ENCODE data around the gene MAP3K5.
"Not testable (repeated sequence)": the region's sequence is repeated elsewhere in the genome, so short reads cannot be mapped to it uniquely, and the experiment has no call there.

The MAP3K5 gene

DNA sequence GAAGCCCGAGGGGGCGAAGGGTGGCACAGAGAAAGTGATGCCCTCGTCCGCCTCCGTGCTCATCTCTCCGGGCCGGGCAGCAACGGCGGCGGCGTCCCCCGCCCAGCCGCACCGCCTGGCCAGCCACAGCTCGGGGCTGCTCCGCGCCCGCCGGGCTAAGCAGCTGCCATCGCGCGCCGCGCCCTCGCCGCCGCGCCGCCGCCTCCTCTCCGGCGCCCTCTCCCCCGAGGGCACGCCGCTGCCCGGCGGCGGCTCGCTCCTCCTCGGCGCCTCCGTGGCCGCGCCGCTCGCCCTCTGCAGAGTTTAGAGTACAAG is 225 bp downstream of the MAP3K5 start:
- FAIRE-seq (no peak), DNase-seq (ENCODE audit: insufficient read length, low spot score) (no peak)
- TF ChIP-seq, protein P1, sequence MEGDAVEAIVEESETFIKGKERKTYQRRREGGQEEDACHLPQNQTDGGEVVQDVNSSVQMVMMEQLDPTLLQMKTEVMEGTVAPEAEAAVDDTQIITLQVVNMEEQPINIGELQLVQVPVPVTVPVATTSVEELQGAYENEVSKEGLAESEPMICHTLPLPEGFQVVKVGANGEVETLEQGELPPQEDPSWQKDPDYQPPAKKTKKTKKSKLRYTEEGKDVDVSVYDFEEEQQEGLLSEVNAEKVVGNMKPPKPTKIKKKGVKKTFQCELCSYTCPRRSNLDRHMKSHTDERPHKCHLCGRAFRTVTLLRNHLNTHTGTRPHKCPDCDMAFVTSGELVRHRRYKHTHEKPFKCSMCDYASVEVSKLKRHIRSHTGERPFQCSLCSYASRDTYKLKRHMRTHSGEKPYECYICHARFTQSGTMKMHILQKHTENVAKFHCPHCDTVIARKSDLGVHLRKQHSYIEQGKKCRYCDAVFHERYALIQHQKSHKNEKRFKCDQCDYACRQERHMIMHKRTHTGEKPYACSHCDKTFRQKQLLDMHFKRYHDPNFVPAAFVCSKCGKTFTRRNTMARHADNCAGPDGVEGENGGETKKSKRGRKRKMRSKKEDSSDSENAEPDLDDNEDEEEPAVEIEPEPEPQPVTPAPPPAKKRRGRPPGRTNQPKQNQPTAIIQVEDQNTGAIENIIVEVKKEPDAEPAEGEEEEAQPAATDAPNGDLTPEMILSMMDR (IDR thresholded peaks at IDR 0.05; ENCODE audit: insufficient read depth, missing control alignments) = no peak

DNA sequence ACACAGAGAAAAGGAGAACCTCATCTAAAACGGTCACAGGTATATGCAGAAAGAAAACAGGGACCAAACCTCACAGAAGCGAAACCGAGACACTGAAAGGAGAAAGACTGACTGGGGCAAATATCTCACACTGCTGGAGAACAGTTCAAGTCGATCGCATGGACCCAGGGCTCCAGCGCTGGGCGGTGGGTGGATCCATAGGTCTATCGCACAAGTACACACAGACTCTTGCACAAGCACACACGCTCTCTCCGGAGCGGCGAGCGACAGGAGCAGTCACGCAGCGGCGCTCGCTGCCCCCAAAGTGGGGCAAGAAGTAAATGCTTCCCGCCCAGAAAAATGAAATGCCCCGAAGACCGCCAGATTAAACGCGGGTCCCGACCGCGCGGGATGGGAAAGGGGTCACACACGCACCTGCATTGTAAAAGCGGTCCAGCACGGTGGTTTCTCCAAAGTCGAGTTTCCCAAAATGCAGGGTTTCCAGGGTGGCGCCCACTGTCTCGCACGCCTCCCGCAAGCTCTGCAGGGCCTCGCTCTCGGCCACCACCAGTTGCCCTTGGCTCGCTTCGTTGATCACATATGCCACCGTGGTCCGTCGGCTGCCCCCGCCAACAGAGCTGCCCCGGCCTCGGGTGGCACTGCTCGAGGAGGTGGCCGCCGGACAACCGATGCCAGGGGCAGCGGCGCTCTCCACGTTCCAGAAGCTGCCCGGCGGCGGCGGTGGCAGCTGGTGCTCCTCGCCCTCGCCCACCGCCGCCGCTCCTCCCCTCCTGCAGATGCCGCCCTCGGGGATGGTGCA is 782 bp downstream of the MAP3K5 start:
- TF ChIP-seq, protein P1 (IDR thresholded peaks at IDR 0.05; ENCODE audit: insufficient read depth, missing control alignments) = no peak
- DNase-seq (ENCODE audit: insufficient read length, low spot score) (no peak), FAIRE-seq (no peak)

DNA sequence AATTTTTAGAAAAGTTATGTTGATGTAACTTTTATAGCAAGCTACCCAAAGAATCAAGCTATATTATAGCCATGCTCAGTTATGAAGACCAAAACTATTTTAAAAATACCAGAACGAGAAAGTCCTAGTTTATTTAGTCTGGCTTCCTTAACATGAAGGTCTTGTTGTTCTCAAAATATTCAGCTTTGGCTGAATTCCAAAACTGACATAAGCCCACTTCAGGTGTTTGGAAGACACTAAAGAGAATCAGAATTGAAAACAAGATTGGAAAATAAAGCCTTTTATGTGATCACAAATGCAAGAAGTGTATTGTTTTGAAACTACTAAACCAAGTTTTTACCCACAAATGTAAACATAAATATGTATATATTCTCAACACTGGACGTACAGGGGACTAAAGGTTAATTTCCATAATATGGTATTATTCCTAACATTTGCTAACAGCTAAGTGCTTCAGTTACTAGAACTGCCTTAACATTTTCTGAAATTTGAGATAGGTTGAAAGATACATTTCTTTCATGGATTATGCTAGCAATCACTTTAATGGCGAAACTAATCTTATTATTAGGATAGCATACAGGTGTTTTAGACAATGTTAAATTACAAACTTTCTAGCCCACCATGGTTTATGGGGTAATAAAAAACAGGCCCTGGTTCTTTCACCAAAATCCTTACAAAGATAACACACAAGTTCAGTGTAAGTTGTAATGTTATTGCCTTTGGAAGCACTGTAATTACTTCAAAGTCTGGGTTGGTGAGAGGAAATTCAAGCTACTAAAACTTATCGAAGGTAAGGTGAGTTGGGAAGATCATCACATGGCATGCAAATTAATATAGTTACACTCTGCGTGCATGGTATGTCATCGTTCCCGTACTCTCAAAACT is 1.6 kb downstream of the MAP3K5 start:
- TF ChIP-seq, protein P1 (IDR thresholded peaks at IDR 0.05; ENCODE audit: insufficient read depth, missing control alignments) = no peak
- DNase-seq (ENCODE audit: insufficient read length, low spot score) (no peak), FAIRE-seq (no peak)

DNA sequence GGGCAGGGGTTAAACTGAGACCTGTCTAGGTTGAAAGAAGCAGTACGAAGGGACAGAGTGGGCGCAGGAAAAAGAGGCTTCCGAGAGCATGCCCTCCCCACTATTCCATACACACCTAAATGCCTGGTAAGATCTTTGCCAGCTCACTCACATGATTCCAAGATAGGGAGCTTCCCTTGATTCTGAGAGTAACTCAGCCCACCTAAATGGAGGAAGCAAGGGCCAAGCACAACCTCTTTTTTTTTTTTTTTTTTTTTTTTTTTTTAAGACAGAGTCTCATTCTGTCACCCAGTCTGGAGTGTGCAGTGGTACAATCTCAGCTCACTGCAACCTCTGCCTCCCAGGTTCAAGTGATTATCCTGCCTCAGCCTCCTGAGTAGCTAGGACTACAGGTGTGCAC is 2.8 kb downstream of the MAP3K5 start:
- FAIRE-seq; DNase-seq (ENCODE audit: insufficient read length, low spot score): not testable (repeated sequence)

DNA sequence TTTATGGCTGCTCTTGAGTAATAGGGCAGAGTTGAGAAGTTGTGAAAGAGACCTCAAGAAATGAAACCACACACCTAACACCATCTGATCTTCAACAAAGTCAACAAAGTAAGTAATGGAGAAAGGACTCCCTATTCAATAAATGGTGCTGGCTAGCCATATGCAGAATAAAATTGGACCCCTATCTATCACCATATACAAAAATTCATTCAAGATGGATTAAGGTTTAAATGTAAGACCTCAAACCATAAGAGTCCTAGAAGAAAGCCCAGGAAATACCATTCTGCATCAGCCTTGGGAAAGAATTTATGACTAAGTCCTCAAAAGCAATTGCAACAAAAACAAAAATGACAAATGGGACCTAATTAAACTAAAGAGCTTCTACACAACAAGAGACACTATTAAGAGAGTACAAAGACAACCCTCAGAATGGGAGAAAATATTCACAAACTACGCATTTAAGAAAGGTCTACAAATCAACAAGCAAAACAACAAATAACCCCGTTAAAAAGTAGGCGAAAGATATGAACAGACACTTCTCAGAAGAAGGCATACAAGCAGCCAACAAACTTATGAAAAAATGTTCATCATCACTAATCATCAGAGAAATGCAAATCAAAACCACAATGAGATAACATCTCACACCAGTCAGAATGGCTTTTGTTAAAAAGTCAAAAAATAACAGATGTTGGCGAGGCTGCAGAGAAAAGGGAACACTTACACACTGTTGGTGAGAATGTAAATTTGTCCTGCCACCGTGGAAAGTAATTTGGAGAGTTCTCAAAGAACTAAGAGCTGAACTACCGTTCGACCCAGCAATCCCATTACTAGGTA is 4.0 kb downstream of the MAP3K5 start:
- no peak for FAIRE-seq
- TF ChIP-seq, protein P1 (IDR thresholded peaks at IDR 0.05; ENCODE audit: insufficient read depth, missing control alignments) = no peak
- DNase-seq (ENCODE audit: insufficient read length, low spot score) = no peak

DNA sequence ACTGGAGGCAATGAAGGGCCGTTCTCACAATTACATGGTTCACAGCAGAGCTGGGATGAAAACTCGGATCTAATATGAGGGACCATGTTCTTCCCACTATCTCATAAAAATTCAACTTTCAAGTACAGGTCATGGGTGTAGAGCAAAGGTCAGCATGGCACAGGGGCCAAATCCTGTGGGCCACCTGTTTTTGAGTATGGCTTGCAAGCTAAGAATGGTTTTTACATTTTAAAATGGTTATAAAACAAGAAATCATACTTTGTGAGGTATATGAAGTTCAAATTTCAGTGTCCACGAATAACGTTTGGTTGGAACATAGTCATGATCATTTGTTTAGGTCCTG is 4.6 kb downstream of the MAP3K5 start:
- TF ChIP-seq, protein P1 (IDR thresholded peaks at IDR 0.05; ENCODE audit: insufficient read depth, missing control alignments) = no peak
- no peak for DNase-seq (ENCODE audit: insufficient read length, low spot score)
- no peak for FAIRE-seq

DNA sequence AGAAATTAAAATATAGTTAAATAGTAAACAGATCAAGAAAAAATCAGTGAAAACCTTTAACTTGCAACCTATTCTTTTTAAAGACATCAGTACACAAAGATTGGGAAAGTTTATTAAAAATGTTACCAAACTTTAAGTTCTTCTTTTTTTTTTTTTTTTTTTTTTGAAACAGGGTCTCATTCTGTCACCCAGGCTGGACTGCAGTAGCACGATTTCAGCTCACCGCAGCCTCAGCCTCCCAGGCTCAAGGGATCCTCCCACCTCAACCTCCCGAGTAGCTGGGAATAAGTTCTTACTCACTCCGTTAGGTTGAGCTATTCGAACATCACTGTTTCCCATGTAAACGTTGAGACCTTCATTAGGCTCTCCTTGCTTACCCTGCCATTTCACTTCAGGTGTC is 5.6 kb downstream of the MAP3K5 start:
- DNase-seq (ENCODE audit: insufficient read length, low spot score) (no peak), FAIRE-seq (no peak)
- TF ChIP-seq, protein P1 (IDR thresholded peaks at IDR 0.05; ENCODE audit: insufficient read depth, missing control alignments) = no peak

All from D721Med (cell line).